Stomach (tissue), 9 donors: ENCODE data around the gene RSPO3. TPM values are rescaled to one million over a fixed set of nuclear protein-coding genes. Genes with fewer than 3 reads are reported as not detected.

Source experiments
- DNase-seq, 2 donors: peaks; one replicate each; pipeline versions ENCODE4 v3.0.0 to v3.0.0-alpha.2; 2013 to 2019
- H3K27ac ChIP-seq, 5 donors: fragments of 200-600 bp in 4 of 5; sonication (generic) in 4 of 5; one replicate each; pipeline ENCODE4 v1.5.1; 2013 to 2019; ENCODE audit warnings: mild to moderate bottlenecking in 1 of 5, moderate library complexity in 1 of 5
- H3K27me3 ChIP-seq, 3 donors: fragments of 200-600 bp; sonication (generic); one replicate each; pipeline ENCODE4 v1.5.1; 2017 to 2019; ENCODE audit warnings: mixed run types in 1 of 3
- H3K36me3 ChIP-seq, 4 donors: fragments of 200-600 bp; sonication (generic); 1 replicate in 3 of 4; 2 replicates in 1 of 4; pipeline ENCODE4 v1.5.1; 2016 to 2019
- H3K4me1 ChIP-seq, 4 donors: fragments of 200-600 bp; sonication (generic); one replicate each; pipeline ENCODE4 v1.5.1; 2016 to 2019
- H3K4me3 ChIP-seq, 4 donors: fragments of 200-600 bp; sonication (generic) in 3 of 4; one replicate each; pipeline ENCODE4 v1.5.1; 2016 to 2019; ENCODE audit warnings: mild to moderate bottlenecking in 1 of 4
- H3K9me3 ChIP-seq, 4 donors: fragments of 200-600 bp; sonication (generic); one replicate each; pipeline ENCODE4 v1.5.1; 2016 to 2019
- EP300 ChIP-seq: sonication (generic); formaldehyde crosslinking; IDR thresholded peaks from one replicate; pipeline ENCODE4 v1.6.1; 2017; ENCODE audit warnings: antibody characterized with exemption
- POLR2A ChIP-seq, 4 donors: fragments of 450-650 bp; IDR thresholded peaks; one replicate each; pipeline ENCODE4 v1.6.1; 2016; ENCODE audit warnings: antibody characterized with exemption in 4 of 4, control low read depth in 2 of 4, mild to moderate bottlenecking in 1 of 4, moderate library complexity in 1 of 4
- POLR2AphosphoS5 ChIP-seq, 3 donors: sonication (generic); formaldehyde crosslinking; IDR thresholded peaks; one replicate each; pipeline ENCODE4 v1.6.1; 2016; ENCODE audit warnings: antibody characterized with exemption in 3 of 3
- WGBS, 5 donors: extraction: QIAGEN DNeasy Blood & Tissue Kit in 3 of 5; methylation state at CpG; one replicate each; pipeline versions ENCODE4 v1.1.5 to v1.1.7; 2013 to 2018; 5-methylcytosine and 5-hydroxymethylcytosine counted together
- intact Hi-C: fragments of 100-400 bp; cut with DNase I; formaldehyde crosslinking; loops from one replicate; pipeline ENCODE4 v1.15.1; 2023; ENCODE audit warnings: low total_unique reads
- polyA plus RNA-seq, 3 donors: library from polyadenylated mRNA; stranded (reverse); fragments of 200-250 nt; gene quantifications; one replicate each; pipeline ENCODE4 v1.2.3, GENCODE V29; 2013
- total RNA-seq, 5 donors: library from RNA; depleted of rRNA; stranded (reverse); fragments of >200 nt; gene quantifications; one replicate each; pipeline versions ENCODE4 v1.1.0 to v1.2.3, GENCODE V29; 2014 to 2016
- TF ChIP-seq, protein P1 (sequence below), 7 experiments: fragments of 450-650 bp in 4 of 7; fragments of 200-600 bp in 3 of 7; sonication (generic) in 3 of 7; IDR thresholded peaks; one replicate each; pipeline ENCODE4 v1.5.1; 2016 to 2019; ENCODE audit warnings: antibody characterized with exemption in 7 of 7, control low read depth in 2 of 7, mild to moderate bottlenecking in 1 of 7
- donor health status: healthy with polysubstance abuse.
- donor health status: Bipolar disorder and iron deficiency.
- donor health status: healthy.

RSPO3 gene
- total and polyA plus RNA-seq, 8 donors = 2.0 to 59.5 (median 7.6) TPM

DNA sequence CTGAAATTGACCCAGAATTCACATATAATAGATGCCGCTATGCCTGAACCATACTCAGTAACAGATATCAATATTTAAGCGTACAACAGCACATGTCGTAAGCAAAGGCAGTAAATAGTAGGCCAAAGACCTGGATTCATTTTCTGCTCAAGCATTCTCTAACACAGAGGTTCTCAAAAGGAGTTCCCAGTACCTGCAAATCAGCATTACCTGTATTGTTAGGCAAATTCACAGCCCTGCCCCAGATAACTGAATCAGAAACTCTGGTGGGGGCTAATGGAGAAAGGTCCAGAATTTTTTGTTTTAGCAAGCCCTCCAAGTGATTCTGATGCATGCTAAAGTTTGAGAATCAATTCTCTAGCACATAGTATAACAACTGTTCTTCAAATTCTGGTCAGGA lies 36.0 kb downstream of the RSPO3 start:
- intact Hi-C loops = no loop called here
- 91 to 96% (median 92%) methylated on average over 3 of the region's 3 CpGs for WGBS, 5 donors
- Histone ChIP-seq H3K27me3 (no peaks in the 10 kb centered on the region), H3K9me3 (no peaks in the 10 kb centered on the region), H3K36me3 (peaks cover 0 to 9% (median 0%) of the 10 kb centered on the region in 4 donors), H3K4me1 (no peaks in the 10 kb centered on the region), H3K4me3 (no peak overlapping the region), H3K27ac (no peak overlapping the region)
- no peak for TF ChIP-seq POLR2A (IDR thresholded peaks at IDR 0.05)
- TF ChIP-seq POLR2AphosphoS5 (IDR thresholded peaks at IDR 0.05) = no peak
- TF ChIP-seq EP300 = no peak
- TF ChIP-seq, protein P1, sequence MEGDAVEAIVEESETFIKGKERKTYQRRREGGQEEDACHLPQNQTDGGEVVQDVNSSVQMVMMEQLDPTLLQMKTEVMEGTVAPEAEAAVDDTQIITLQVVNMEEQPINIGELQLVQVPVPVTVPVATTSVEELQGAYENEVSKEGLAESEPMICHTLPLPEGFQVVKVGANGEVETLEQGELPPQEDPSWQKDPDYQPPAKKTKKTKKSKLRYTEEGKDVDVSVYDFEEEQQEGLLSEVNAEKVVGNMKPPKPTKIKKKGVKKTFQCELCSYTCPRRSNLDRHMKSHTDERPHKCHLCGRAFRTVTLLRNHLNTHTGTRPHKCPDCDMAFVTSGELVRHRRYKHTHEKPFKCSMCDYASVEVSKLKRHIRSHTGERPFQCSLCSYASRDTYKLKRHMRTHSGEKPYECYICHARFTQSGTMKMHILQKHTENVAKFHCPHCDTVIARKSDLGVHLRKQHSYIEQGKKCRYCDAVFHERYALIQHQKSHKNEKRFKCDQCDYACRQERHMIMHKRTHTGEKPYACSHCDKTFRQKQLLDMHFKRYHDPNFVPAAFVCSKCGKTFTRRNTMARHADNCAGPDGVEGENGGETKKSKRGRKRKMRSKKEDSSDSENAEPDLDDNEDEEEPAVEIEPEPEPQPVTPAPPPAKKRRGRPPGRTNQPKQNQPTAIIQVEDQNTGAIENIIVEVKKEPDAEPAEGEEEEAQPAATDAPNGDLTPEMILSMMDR (IDR thresholded peaks at IDR 0.05) = no peak
- DNase-seq = no peak

DNA sequence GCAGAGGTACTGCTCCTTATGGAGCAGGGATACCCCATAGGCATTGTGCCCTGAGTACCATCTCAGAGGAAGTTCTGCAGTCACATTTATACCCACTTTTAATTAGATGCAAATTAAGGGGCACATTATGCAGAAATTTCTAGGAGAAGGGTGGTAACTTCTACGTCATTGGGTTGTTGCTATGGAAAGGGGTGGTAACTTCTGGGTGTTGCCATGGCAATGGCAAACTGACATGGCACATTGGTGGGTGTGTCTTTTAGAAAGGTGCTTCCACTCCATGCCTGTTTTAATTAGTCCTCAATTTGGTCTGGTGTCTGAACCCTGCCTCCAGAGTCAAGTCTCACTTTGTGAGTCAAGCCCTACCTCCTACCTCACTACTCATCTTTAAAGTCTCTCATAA lies 42.0 kb downstream of the RSPO3 start:
- Histone ChIP-seq H3K9me3 (no peaks in the 10 kb centered on the region), H3K27ac (no peak overlapping the region), H3K27me3 (no peaks in the 10 kb centered on the region), H3K4me1 (peaks cover 0 to 9% (median 0%) of the 10 kb centered on the region in 4 donors), H3K36me3 (no peaks in the 10 kb centered on the region), H3K4me3 (no peak overlapping the region)
- intact Hi-C loops = no loop called here
- DNase-seq = no peak
- WGBS, 5 donors = 64 to 92% (median 88%) methylated on average over 1 of the region's 1 CpG
- TF ChIP-seq POLR2AphosphoS5 (IDR thresholded peaks at IDR 0.05) (no peak), POLR2A (IDR thresholded peaks at IDR 0.05) (no peak), EP300 (no peak)
- TF ChIP-seq, protein P1 (IDR thresholded peaks at IDR 0.05) = no peak

DNA sequence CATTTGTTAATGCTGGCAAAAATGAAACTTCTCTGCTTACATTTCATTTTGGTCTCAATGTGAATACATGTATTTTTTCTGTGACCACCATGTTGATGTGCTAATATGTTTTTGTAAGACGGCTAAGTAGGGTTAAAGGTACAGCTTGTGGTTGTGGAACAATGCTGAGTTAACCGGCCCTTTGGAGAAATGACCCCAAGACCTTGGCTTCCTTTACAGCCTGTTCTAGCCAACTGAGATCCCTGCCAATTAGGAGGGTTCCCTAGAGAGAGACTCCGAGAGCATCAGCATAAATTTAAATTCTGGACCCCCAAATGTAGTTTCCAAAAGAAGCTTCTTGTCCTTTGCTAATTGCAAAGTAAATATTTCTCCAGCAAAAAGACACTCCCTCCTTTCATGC lies 44.4 kb downstream of the RSPO3 start:
- Histone ChIP-seq H3K4me1 (peaks cover 0 to 9% (median 0%) of the 10 kb centered on the region in 4 donors), H3K27me3 (no peaks in the 10 kb centered on the region), H3K4me3 (no peak overlapping the region), H3K36me3 (no peaks in the 10 kb centered on the region), H3K9me3 (no peaks in the 10 kb centered on the region), H3K27ac (no peak overlapping the region)
- intact Hi-C loops = no loop called here
- no peak for TF ChIP-seq POLR2A (IDR thresholded peaks at IDR 0.05)
- TF ChIP-seq POLR2AphosphoS5 (IDR thresholded peaks at IDR 0.05) = no peak
- TF ChIP-seq EP300 = no peak
- TF ChIP-seq, protein P1 (IDR thresholded peaks at IDR 0.05) = no peak
- 15 to 49% (median 19%) methylated on average over 3 of the region's 3 CpGs for WGBS, 5 donors
- DNase-seq = no peak

DNA sequence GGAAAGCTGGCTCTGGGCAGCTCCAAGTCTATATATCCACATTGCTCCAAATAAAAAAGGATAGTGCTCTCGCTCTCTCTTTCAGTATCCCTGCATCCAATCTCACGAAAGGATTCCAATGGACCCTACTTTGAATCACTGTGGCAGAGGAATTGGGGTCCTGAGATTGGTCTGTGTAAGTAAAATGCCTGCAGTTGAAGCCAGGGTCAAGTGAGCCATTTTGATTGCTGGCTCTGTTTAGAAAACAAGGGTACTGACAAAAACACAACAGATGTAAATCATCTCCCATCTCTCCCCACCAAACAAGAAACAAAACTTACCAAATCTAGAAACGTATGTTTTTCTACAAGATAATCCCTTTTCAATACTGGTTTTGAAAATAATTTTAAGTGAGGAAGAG lies 45.6 kb downstream of the RSPO3 start:
- WGBS, 5 donors = 57 to 72% (median 70%) methylated on average over 3 of the region's 3 CpGs
- DNase-seq = no peak
- TF ChIP-seq EP300 = no peak
- TF ChIP-seq POLR2AphosphoS5 (IDR thresholded peaks at IDR 0.05) = no peak
- TF ChIP-seq, protein P1 (IDR thresholded peaks at IDR 0.05) = no peak
- TF ChIP-seq POLR2A (IDR thresholded peaks at IDR 0.05) = no peak
- Histone ChIP-seq H3K27me3 (no peaks in the 10 kb centered on the region), H3K36me3 (no peaks in the 10 kb centered on the region), H3K4me1 (peaks cover 0 to 9% (median 0%) of the 10 kb centered on the region in 4 donors), H3K27ac (no peak overlapping the region), H3K9me3 (no peaks in the 10 kb centered on the region), H3K4me3 (no peak overlapping the region)
- intact Hi-C loops = no loop called here
